IMR-90 (cell line): Measurements from ENCODE around the gene PATJ.

Experiments used
- BHLHE40 ChIP-seq: fragments of 150-350 bp; IDR thresholded peaks from 2 replicates; pipeline ENCODE4 v1.6.1; 2016; ENCODE audit warnings: mild to moderate bottlenecking, low read depth, low read length
- CTCF ChIP-seq: conservative IDR thresholded peaks from 2 replicates; pipeline ENCODE4 v1.5.1; 2012; ENCODE audit warnings: mild to moderate bottlenecking, low read depth, low read length, improper control_type of control experiment
- ELK1 ChIP-seq: fragments of 150-350 bp; IDR thresholded peaks from 2 replicates; pipeline ENCODE4 v1.6.1; 2016; ENCODE audit warnings: low read depth, mild to moderate bottlenecking, low read length, moderate library complexity, borderline replicate concordance
- MAFK ChIP-seq: IDR thresholded peaks from 2 replicates; pipeline ENCODE4 v1.6.1; 2012; ENCODE audit warnings: low read depth, low read length, improper control_type of control experiment
- MAZ ChIP-seq: IDR thresholded peaks from 2 replicates; pipeline ENCODE4 v1.6.1; 2012; ENCODE audit warnings: low read depth, mild to moderate bottlenecking, low read length, improper control_type of control experiment, moderate library complexity, borderline replicate concordance
- MXI1 ChIP-seq: IDR thresholded peaks from 2 replicates; pipeline ENCODE4 v1.6.1; 2012; ENCODE audit warnings: low read depth, mild to moderate bottlenecking, low read length, moderate library complexity, borderline replicate concordance
- POLR2A ChIP-seq: IDR thresholded peaks from 2 replicates; pipeline ENCODE4 v1.6.1; 2012; ENCODE audit warnings: mild to moderate bottlenecking, low read depth, low read length
- RCOR1 ChIP-seq: IDR thresholded peaks from 2 replicates; pipeline ENCODE4 v1.6.1; 2012; ENCODE audit warnings: mild to moderate bottlenecking, low read length, improper control_type of control experiment; ENCODE audit not compliant: insufficient replicate concordance
- RFX5 ChIP-seq: IDR thresholded peaks from 2 replicates; pipeline ENCODE4 v1.8.0; 2012; ENCODE audit warnings: low read depth, mild to moderate bottlenecking, low read length, moderate library complexity
- USF2 ChIP-seq: fragments of 150-350 bp; IDR thresholded peaks from 2 replicates; pipeline ENCODE4 v1.6.1; 2017; ENCODE audit warnings: mild to moderate bottlenecking, antibody characterized with exemption, low read length, low read depth

- TF ChIP-seq CTCF (no peak), MAZ (no peak), MXI1 (no peak), ELK1 (no peak), MAFK (no peak), RFX5 (no peak), POLR2A (no peak), RCOR1 (no peak), USF2 (no peak), BHLHE40 (no peak)
These were observed 368.0 kb downstream of the PATJ start for GRCh38 chr1:62110198-62110817.
